Esophagus squamous epithelium (tissue), 5 donors: ENCODE results near the gene PROCA1. TPM values are rescaled to one million over a fixed set of nuclear protein-coding genes. Genes with fewer than 3 reads are reported as not detected.

Experiments
- DNase-seq: peaks from one replicate; lab custom pipeline; 2025; lab: John Stamatoyannopoulos, UW
- H3K27ac ChIP-seq, 4 donors: fragments of 200-600 bp; sonication (generic); one replicate each; pipeline ENCODE4 v1.5.1; 2016 to 2019; ENCODE audit warnings: mild to moderate bottlenecking in 1 of 4
- H3K27me3 ChIP-seq, 4 donors: fragments of 200-600 bp; sonication (generic); 1 replicate in 3 of 4; 2 replicates in 1 of 4; pipeline versions ENCODE4 v1.5.1 to v1.6.0; 2017 to 2021; ENCODE audit warnings: antibody characterized with exemption in 1 of 4
- H3K36me3 ChIP-seq, 3 donors: fragments of 200-600 bp; sonication (generic); one replicate each; pipeline ENCODE4 v1.5.1; 2016 to 2019
- H3K4me1 ChIP-seq, 3 donors: fragments of 200-600 bp; sonication (generic); one replicate each; pipeline ENCODE4 v1.5.1; 2017 to 2019
- H3K4me3 ChIP-seq, 4 donors: fragments of 200-600 bp; sonication (generic); 1 replicate in 3 of 4; 2 replicates in 1 of 4; pipeline ENCODE4 v1.5.1; 2016 to 2019; ENCODE audit warnings: mild to moderate bottlenecking in 2 of 4, moderate library complexity in 1 of 4
- H3K9me3 ChIP-seq, 3 donors: fragments of 200-600 bp; sonication (generic); one replicate each; pipeline ENCODE4 v1.5.1; 2016 to 2019
- CTCF ChIP-seq, 6 experiments: fragments of 450-650 bp in 4 of 6; fragments of 200-600 bp in 2 of 6; sonication (generic) in 2 of 6; IDR thresholded peaks; one replicate each; pipeline ENCODE4 v1.5.1; 2016 to 2019; ENCODE audit warnings: antibody characterized with exemption in 6 of 6, mild to moderate bottlenecking in 4 of 6, moderate library complexity in 4 of 6
- POLR2A ChIP-seq, 4 donors: fragments of 450-650 bp; IDR thresholded peaks; one replicate each; pipeline ENCODE4 v1.6.1; 2017; ENCODE audit warnings: antibody characterized with exemption in 4 of 4, mild to moderate bottlenecking in 4 of 4, moderate library complexity in 3 of 4
- WGBS, 2 donors: methylation state at CpG; one replicate each; pipeline ENCODE4 v1.1.5; 2018; 5-methylcytosine and 5-hydroxymethylcytosine counted together
- intact Hi-C: fragments of 100-400 bp; cut with DNase I; formaldehyde crosslinking; loops from one replicate; pipeline ENCODE4 v1.15.0; 2022
- total RNA-seq, 4 donors: library from RNA; depleted of rRNA; stranded (reverse); fragments of >200 nt; gene quantifications; one replicate each; pipeline ENCODE4 v1.1.0, GENCODE V29; 2016
- donor health status: DM: yes; HTN: yes; CAD: no.

The PROCA1 gene
- total RNA-seq, 4 donors from 2014 or later = 0.48 to 1.1 (median 0.64) TPM; not detected in 1

GRCh38 chr17:28746611-28747050, 34.9 kb upstream of the PROCA1 start:
- Histone ChIP-seq H3K27me3 (no peaks in the 10 kb centered on the region), H3K9me3 (no peaks in the 10 kb centered on the region), H3K36me3 (peaks cover 7 to 27% (median 22%) of the 10 kb centered on the region in 3 donors), H3K4me1 (peaks cover 59 to 90% (median 66%) of the 10 kb centered on the region in 3 donors), H3K27ac (peak overlapping the region; percentile 94 to 99 (median 98)), H3K4me3 (peak overlapping the region; percentile 56 to 97 (median 64))
- 50% methylated on average over 1 of the region's 5 CpGs; no CpG with 5 or more reads in 1 of the 2 donors for whole genome bisulfite sequencing, 2 donors
- intact Hi-C loops = no loop called here
- DNase-seq = no peak
- TF ChIP-seq CTCF (IDR thresholded peaks at IDR 0.05) (no peak), POLR2A (IDR thresholded peaks at IDR 0.05) (no peak)

GRCh38 chr17:28745786-28746411, 34.2 kb upstream of the PROCA1 start:
- Histone ChIP-seq H3K4me1 (peaks cover 59 to 96% (median 66%) of the 10 kb centered on the region in 3 donors), H3K36me3 (peaks cover 7 to 24% (median 22%) of the 10 kb centered on the region in 3 donors), H3K9me3 (no peaks in the 10 kb centered on the region), H3K4me3 (peak overlapping the region; percentile 56 to 97 (median 64)), H3K27me3 (no peaks in the 10 kb centered on the region), H3K27ac (peak overlapping the region; percentile 94 to 99 (median 98))
- 55 to 60% methylated on average over 1 to 3 of the region's 4 CpGs for WGBS, 2 donors
- no peak for DNase-seq
- TF ChIP-seq POLR2A (IDR thresholded peaks at IDR 0.05) (no peak), CTCF (IDR thresholded peaks at IDR 0.05) (no peak)
- intact Hi-C loops = no loop called here

- Histone ChIP-seq H3K27ac (peak overlapping the region; percentile 94 to 99 (median 98)), H3K27me3 (no peaks in the 10 kb centered on the region), H3K36me3 (peaks cover 7 to 24% (median 22%) of the 10 kb centered on the region in 3 donors), H3K4me3 (peak overlapping the region; percentile 56 to 97 (median 64)), H3K4me1 (peaks cover 53 to 93% (median 61%) of the 10 kb centered on the region in 3 donors), H3K9me3 (no peaks in the 10 kb centered on the region)
- intact Hi-C loops = no loop called here
- 1 to 3% methylated on average over 23 to 29 of the region's 31 CpGs for WGBS, 2 donors
- DNase-seq = no peak
- TF ChIP-seq POLR2A (IDR thresholded peaks at IDR 0.05) (peak in 1 of 4 donors; percentile 26), CTCF (IDR thresholded peaks at IDR 0.05) (no peak)
These were observed 33.5 kb upstream of the PROCA1 start for GRCh38 chr17:28744972-28745785.

GRCh38 chr17:28744104-28744971, 32.6 kb upstream of the PROCA1 start:
- 1% methylated on average over 22 of the region's 61 CpGs; no CpG with 5 or more reads in 1 of the 2 donors for WGBS, 2 donors
- DNase-seq = no peak
- intact Hi-C loops = no loop called here
- H3K36me3 ChIP-seq = peaks cover 7 to 21% (median 17%) of the 10 kb centered on the region in 3 donors
- H3K4me1 ChIP-seq = peaks cover 46 to 85% (median 54%) of the 10 kb centered on the region in 3 donors
- no peaks in the 10 kb centered on the region for H3K27me3 ChIP-seq
- H3K9me3 ChIP-seq = no peaks in the 10 kb centered on the region
- peak overlapping the region; percentile 56 to 97 (median 64) for H3K4me3 ChIP-seq
- H3K27ac ChIP-seq = peak overlapping the region; percentile 94 to 99 (median 98)
- TF ChIP-seq POLR2A (IDR thresholded peaks at IDR 0.05) (no peak), CTCF (IDR thresholded peaks at IDR 0.05) (no peak)
